Stomach (tissue), 9 donors: ENCODE measurements around the gene LINC01488. TPM values are rescaled to one million over a fixed set of nuclear protein-coding genes. Genes with fewer than 3 reads are reported as not detected.

Experiments used
- DNase-seq, 2 donors: peaks; one replicate each; pipeline versions ENCODE4 v3.0.0 to v3.0.0-alpha.2; 2013 to 2019
- H3K27ac ChIP-seq, 5 donors: fragments of 200-600 bp in 4 of 5; sonication (generic) in 4 of 5; one replicate each; pipeline ENCODE4 v1.5.1; 2013 to 2019; ENCODE audit warnings: mild to moderate bottlenecking in 1 of 5, moderate library complexity in 1 of 5
- H3K27me3 ChIP-seq, 3 donors: fragments of 200-600 bp; sonication (generic); one replicate each; pipeline ENCODE4 v1.5.1; 2017 to 2019; ENCODE audit warnings: mixed run types in 1 of 3
- H3K36me3 ChIP-seq, 4 donors: fragments of 200-600 bp; sonication (generic); 1 replicate in 3 of 4; 2 replicates in 1 of 4; pipeline ENCODE4 v1.5.1; 2016 to 2019
- H3K4me1 ChIP-seq, 4 donors: fragments of 200-600 bp; sonication (generic); one replicate each; pipeline ENCODE4 v1.5.1; 2016 to 2019
- H3K4me3 ChIP-seq, 4 donors: fragments of 200-600 bp; sonication (generic) in 3 of 4; one replicate each; pipeline ENCODE4 v1.5.1; 2016 to 2019; ENCODE audit warnings: mild to moderate bottlenecking in 1 of 4
- H3K9me3 ChIP-seq, 4 donors: fragments of 200-600 bp; sonication (generic); one replicate each; pipeline ENCODE4 v1.5.1; 2016 to 2019
- EP300 ChIP-seq: sonication (generic); formaldehyde crosslinking; IDR thresholded peaks from one replicate; pipeline ENCODE4 v1.6.1; 2017; ENCODE audit warnings: antibody characterized with exemption
- POLR2A ChIP-seq, 4 donors: fragments of 450-650 bp; IDR thresholded peaks; one replicate each; pipeline ENCODE4 v1.6.1; 2016; ENCODE audit warnings: antibody characterized with exemption in 4 of 4, control low read depth in 2 of 4, mild to moderate bottlenecking in 1 of 4, moderate library complexity in 1 of 4
- POLR2AphosphoS5 ChIP-seq, 3 donors: sonication (generic); formaldehyde crosslinking; IDR thresholded peaks; one replicate each; pipeline ENCODE4 v1.6.1; 2016; ENCODE audit warnings: antibody characterized with exemption in 3 of 3
- WGBS, 5 donors: extraction: QIAGEN DNeasy Blood & Tissue Kit in 3 of 5; methylation state at CpG; one replicate each; pipeline versions ENCODE4 v1.1.5 to v1.1.7; 2013 to 2018; 5-methylcytosine and 5-hydroxymethylcytosine counted together
- intact Hi-C: fragments of 100-400 bp; cut with DNase I; formaldehyde crosslinking; loops from one replicate; pipeline ENCODE4 v1.15.1; 2023; ENCODE audit warnings: low total_unique reads
- polyA plus RNA-seq, 3 donors: library from polyadenylated mRNA; stranded (reverse); fragments of 200-250 nt; gene quantifications; one replicate each; pipeline ENCODE4 v1.2.3, GENCODE V29; 2013
- total RNA-seq, 5 donors: library from RNA; depleted of rRNA; stranded (reverse); fragments of >200 nt; gene quantifications; one replicate each; pipeline versions ENCODE4 v1.1.0 to v1.2.3, GENCODE V29; 2014 to 2016
- TF ChIP-seq, protein P1 (sequence below), 7 experiments: fragments of 450-650 bp in 4 of 7; fragments of 200-600 bp in 3 of 7; sonication (generic) in 3 of 7; IDR thresholded peaks; one replicate each; pipeline ENCODE4 v1.5.1; 2016 to 2019; ENCODE audit warnings: antibody characterized with exemption in 7 of 7, control low read depth in 2 of 7, mild to moderate bottlenecking in 1 of 7
- donor health status: healthy with polysubstance abuse.
- donor health status: Bipolar disorder and iron deficiency.
- donor health status: healthy.

The LINC01488 gene
- total and polyA plus RNA-seq, 8 donors = not detected

GRCh38 chr11:69504576-69505335 is 23.3 kb downstream of the LINC01488 start:
- intact Hi-C loops = no loop called here
- TF ChIP-seq EP300 (no peak), POLR2A (IDR thresholded peaks at IDR 0.05) (no peak), POLR2AphosphoS5 (IDR thresholded peaks at IDR 0.05) (no peak)
- TF ChIP-seq, protein P1, sequence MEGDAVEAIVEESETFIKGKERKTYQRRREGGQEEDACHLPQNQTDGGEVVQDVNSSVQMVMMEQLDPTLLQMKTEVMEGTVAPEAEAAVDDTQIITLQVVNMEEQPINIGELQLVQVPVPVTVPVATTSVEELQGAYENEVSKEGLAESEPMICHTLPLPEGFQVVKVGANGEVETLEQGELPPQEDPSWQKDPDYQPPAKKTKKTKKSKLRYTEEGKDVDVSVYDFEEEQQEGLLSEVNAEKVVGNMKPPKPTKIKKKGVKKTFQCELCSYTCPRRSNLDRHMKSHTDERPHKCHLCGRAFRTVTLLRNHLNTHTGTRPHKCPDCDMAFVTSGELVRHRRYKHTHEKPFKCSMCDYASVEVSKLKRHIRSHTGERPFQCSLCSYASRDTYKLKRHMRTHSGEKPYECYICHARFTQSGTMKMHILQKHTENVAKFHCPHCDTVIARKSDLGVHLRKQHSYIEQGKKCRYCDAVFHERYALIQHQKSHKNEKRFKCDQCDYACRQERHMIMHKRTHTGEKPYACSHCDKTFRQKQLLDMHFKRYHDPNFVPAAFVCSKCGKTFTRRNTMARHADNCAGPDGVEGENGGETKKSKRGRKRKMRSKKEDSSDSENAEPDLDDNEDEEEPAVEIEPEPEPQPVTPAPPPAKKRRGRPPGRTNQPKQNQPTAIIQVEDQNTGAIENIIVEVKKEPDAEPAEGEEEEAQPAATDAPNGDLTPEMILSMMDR (IDR thresholded peaks at IDR 0.05) = no peak
- Histone ChIP-seq H3K36me3 (no peaks in the 10 kb centered on the region), H3K9me3 (no peaks in the 10 kb centered on the region), H3K27ac (no peak overlapping the region), H3K4me1 (no peaks in the 10 kb centered on the region), H3K4me3 (no peak overlapping the region), H3K27me3 (no peaks in the 10 kb centered on the region)
- 83 to 92% (median 90%) methylated on average over 9 to 10 of the region's 10 CpGs for WGBS, 5 donors
- no peak for DNase-seq

DNA sequence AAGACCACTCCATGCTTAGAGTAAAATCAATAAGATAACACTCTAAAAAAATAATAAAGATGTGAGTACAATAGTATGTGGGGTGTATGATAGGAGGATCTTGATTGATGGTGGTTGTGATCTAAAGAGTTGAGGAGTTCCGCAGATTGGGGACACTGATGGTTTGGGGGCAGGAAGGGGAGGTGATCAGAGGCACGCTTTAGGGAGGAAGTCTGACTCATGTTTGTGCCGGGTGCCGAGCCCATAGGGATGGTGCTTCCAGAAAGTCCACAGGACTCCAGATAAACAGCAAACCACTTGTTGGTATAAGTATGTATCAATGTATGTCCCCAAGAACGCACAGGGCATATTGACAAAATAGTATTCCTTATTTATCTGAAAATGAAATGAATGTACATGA is 27.5 kb downstream of the LINC01488 start:
- Histone ChIP-seq H3K27me3 (peaks cover 0 to 5% (median 0%) of the 10 kb centered on the region in 3 donors), H3K4me1 (no peaks in the 10 kb centered on the region), H3K36me3 (no peaks in the 10 kb centered on the region), H3K27ac (no peak overlapping the region), H3K9me3 (no peaks in the 10 kb centered on the region), H3K4me3 (no peak overlapping the region)
- no peak for DNase-seq
- intact Hi-C loops = no loop called here
- 37 to 57% (median 44%) methylated on average over 5 of the region's 5 CpGs for WGBS, 5 donors
- no peak for TF ChIP-seq EP300
- no peak for TF ChIP-seq POLR2A (IDR thresholded peaks at IDR 0.05)
- TF ChIP-seq, protein P1 (IDR thresholded peaks at IDR 0.05) = no peak
- TF ChIP-seq POLR2AphosphoS5 (IDR thresholded peaks at IDR 0.05) = no peak

- H3K4me3 ChIP-seq = no peak overlapping the region
- no peaks in the 10 kb centered on the region for H3K36me3 ChIP-seq
- H3K27ac ChIP-seq = no peak overlapping the region
- no peaks in the 10 kb centered on the region for H3K4me1 ChIP-seq
- DNase-seq = no peak
- H3K9me3 ChIP-seq = no peaks in the 10 kb centered on the region
- peaks cover 0 to 5% (median 0%) of the 10 kb centered on the region in 3 donors for H3K27me3 ChIP-seq
- intact Hi-C loops = no loop called here
- WGBS, 5 donors = 80 to 96% (median 91%) methylated on average over 4 to 7 of the region's 7 CpGs
- TF ChIP-seq POLR2A (IDR thresholded peaks at IDR 0.05) (no peak), POLR2AphosphoS5 (IDR thresholded peaks at IDR 0.05) (no peak), EP300 (no peak)
- TF ChIP-seq, protein P1 (IDR thresholded peaks at IDR 0.05) = no peak
Observed at GRCh38 chr11:69509381-69509780, 27.9 kb downstream of the LINC01488 start.

- WGBS, 5 donors = 85 to 90% (median 89%) methylated on average over 10 of the region's 10 CpGs
- DNase-seq = no peak
- TF ChIP-seq EP300 = no peak
- TF ChIP-seq, protein P1 (IDR thresholded peaks at IDR 0.05) = no peak
- no peak for TF ChIP-seq POLR2A (IDR thresholded peaks at IDR 0.05)
- TF ChIP-seq POLR2AphosphoS5 (IDR thresholded peaks at IDR 0.05) = no peak
- Histone ChIP-seq H3K27me3 (peaks cover 0 to 5% (median 0%) of the 10 kb centered on the region in 3 donors), H3K36me3 (no peaks in the 10 kb centered on the region), H3K9me3 (no peaks in the 10 kb centered on the region), H3K27ac (no peak overlapping the region), H3K4me3 (no peak overlapping the region), H3K4me1 (no peaks in the 10 kb centered on the region)
- intact Hi-C loops = no loop called here
Observed at GRCh38 chr11:69509846-69510390, 28.5 kb downstream of the LINC01488 start.
